ENCODE data around the gene FAM210B. TPM values are rescaled to one million over a fixed set of nuclear protein-coding genes. Genes with fewer than 3 reads are reported as not detected.

Gene FAM210B
- total and polyA plus RNA-seq, 12 donors, result 74.9 to 207 (median 128) TPM

- no peaks in the 10 kb centered on the region for H3K9me3 ChIP-seq (replicated peaks in 1 of 3)
- WGBS, 4 donors, result 81 to 99% (median 94%) methylated on average over 3 of the region's 3 CpGs
- no peaks in the 10 kb centered on the region for H3K27me3 ChIP-seq
- H3K36me3 ChIP-seq (replicated peaks in 1 of 2), result peaks cover 0 to under 1% of the 10 kb centered on the region in 2 donors
- intact Hi-C loops (cut with DNase I), result no loop called here
- peak overlapping the region in 1 of 4 donors; percentile 35 for H3K4me3 ChIP-seq
- no peak for DNase-seq
- peak overlapping the region in 2 of 5 donors; percentile 77 to 90 for H3K27ac ChIP-seq
- peaks cover 0 to 23% of the 10 kb centered on the region in 2 donors for H3K4me1 ChIP-seq (replicated peaks in 1 of 2)
- TF ChIP-seq CTCF (IDR thresholded peaks at IDR 0.05), result no peak
- TF ChIP-seq POLR2A (IDR thresholded peaks at IDR 0.05), result no peak
These were observed 54.2 kb downstream of the FAM210B start for GRCh38 chr20:56412949-56413348.

- no peak overlapping the region for H3K27ac ChIP-seq
- DNase-seq, result peak in 1 of 7 donors; percentile 41
- WGBS, 4 donors, result 77 to 81% (median 79%) methylated on average over 12 of the region's 12 CpGs
- TF ChIP-seq CTCF (IDR thresholded peaks at IDR 0.05), result no peak
- TF ChIP-seq POLR2A (IDR thresholded peaks at IDR 0.05), result no peak
- H3K27me3 ChIP-seq, result no peaks in the 10 kb centered on the region
- H3K4me3 ChIP-seq, result no peak overlapping the region
- intact Hi-C loops (cut with DNase I), result no loop called here
- no peaks in the 10 kb centered on the region for H3K9me3 ChIP-seq (replicated peaks in 1 of 3)
- H3K4me1 ChIP-seq (replicated peaks in 1 of 2), result peaks cover 0 to 16% of the 10 kb centered on the region in 2 donors
- H3K36me3 ChIP-seq (replicated peaks in 1 of 2), result no peaks in the 10 kb centered on the region
These were observed 56.3 kb downstream of the FAM210B start for GRCh38 chr20:56414842-56415765.

GRCh38 chr20:56417402-56417801 is 58.6 kb downstream of the FAM210B start:
- Histone ChIP-seq H3K4me3 (no peak overlapping the region), H3K4me1 (replicated peaks in 1 of 2) (peaks cover 0 to 4% of the 10 kb centered on the region in 2 donors), H3K27me3 (no peaks in the 10 kb centered on the region), H3K9me3 (replicated peaks in 1 of 3) (no peaks in the 10 kb centered on the region), H3K36me3 (replicated peaks in 1 of 2) (no peaks in the 10 kb centered on the region), H3K27ac (peak overlapping the region in 1 of 5 donors; percentile 33)
- no peak for TF ChIP-seq CTCF (IDR thresholded peaks at IDR 0.05)
- no peak for TF ChIP-seq POLR2A (IDR thresholded peaks at IDR 0.05)
- intact Hi-C loops (cut with DNase I), result no loop called here
- peak in 1 of 7 donors; percentile 39 for DNase-seq
- WGBS, 4 donors, result 90 to 91% (median 90%) methylated on average over 7 of the region's 7 CpGs

- DNase-seq, result peak in 1 of 7 donors; percentile 20
- no peak for TF ChIP-seq CTCF (IDR thresholded peaks at IDR 0.05)
- H3K9me3 ChIP-seq (replicated peaks in 1 of 3), result no peaks in the 10 kb centered on the region
- no peak overlapping the region for H3K4me3 ChIP-seq
- 72 to 83% (median 79%) methylated on average over 4 of the region's 4 CpGs for WGBS, 4 donors
- intact Hi-C loops (cut with DNase I), result no loop called here
- H3K27ac ChIP-seq, result peak overlapping the region in 2 of 5 donors; percentile 33 to 48
- H3K36me3 ChIP-seq (replicated peaks in 1 of 2), result no peaks in the 10 kb centered on the region
- no peaks in the 10 kb centered on the region for H3K27me3 ChIP-seq
- H3K4me1 ChIP-seq (replicated peaks in 1 of 2), result peaks cover 0 to 4% of the 10 kb centered on the region in 2 donors
These were observed 59.1 kb downstream of the FAM210B start for GRCh38 chr20:56417911-56418310.

Other genes with a start within 250 kb of the FAM210B start
- gene MC3R, start 110.2 kb upstream of the FAM210B start, total RNA-seq, result not detected
- not detected for gene MC3R, start 110.2 kb upstream of the FAM210B start, polyA plus RNA-seq
- gene AURKA, start 33.2 kb downstream of the FAM210B start, total RNA-seq, result 10 to 100 TPM in 1 of 9 donors, 1 to 10 TPM in 8; 1.4 to 56.6 (median 3.1) TPM
- 1 to 10 TPM; 1.1 to 5.8 (median 1.3) TPM for gene AURKA, start 33.2 kb downstream of the FAM210B start, polyA plus RNA-seq
- 10 to 100 TPM; 28.7 to 53.1 (median 33.5) TPM for gene CSTF1, start 33.7 kb downstream of the FAM210B start, total RNA-seq
- 10 to 100 TPM in 1 of 3 donors, 1 to 10 TPM in 2; 5.1 to 48.3 (median 8.2) TPM for gene CSTF1, start 33.7 kb downstream of the FAM210B start, polyA plus RNA-seq
- 1 to 10 TPM in 7 of 9 donors, under 1 TPM in 2; 0.78 to 4.7 (median 1.4) TPM for gene CASS4, start 53.3 kb downstream of the FAM210B start, total RNA-seq
- under 1 TPM; 0.37 to 0.97 (median 0.73) TPM for gene CASS4, start 53.3 kb downstream of the FAM210B start, polyA plus RNA-seq
- gene RTF2, start 109.7 kb downstream of the FAM210B start, total RNA-seq, result 100 to 1,000 TPM in 3 of 9 donors, 10 to 100 TPM in 6; 68.9 to 115 (median 95.7) TPM
- gene RTF2, start 109.7 kb downstream of the FAM210B start, polyA plus RNA-seq, result 100 to 1,000 TPM in 1 of 3 donors, 10 to 100 TPM in 2; 48.8 to 156 (median 75.9) TPM
- gene FAM209A, start 165.8 kb downstream of the FAM210B start, total RNA-seq, result under 1 TPM in 2 of 9 donors, not detected in 7; 0.22 to 0.28 TPM
- 1 to 10 TPM in 1 of 3 donors, under 1 TPM in 1, not detected in 1; 0.40 to 1.3 TPM for gene FAM209A, start 165.8 kb downstream of the FAM210B start, polyA plus RNA-seq
- under 1 TPM in 2 of 9 donors, not detected in 7; 0.17 to 0.43 TPM for gene FAM209B, start 174.3 kb downstream of the FAM210B start, total RNA-seq
- gene FAM209B, start 174.3 kb downstream of the FAM210B start, polyA plus RNA-seq, result under 1 TPM in 2 of 3 donors, not detected in 1; 0.54 to 0.80 TPM